Peyer's patch (tissue), 4 donors: ENCODE results near the gene BAZ1A.

Experiments used
- CTCF ChIP-seq, 6 experiments: fragments of 450-650 bp in 4 of 6; fragments of 200-600 bp in 2 of 6; sonication (generic) in 1 of 6; IDR thresholded peaks; one replicate each; pipeline ENCODE4 v1.5.1; 2017 to 2019; ENCODE audit warnings: antibody characterized with exemption in 6 of 6, mild to moderate bottlenecking in 3 of 6, moderate library complexity in 1 of 6
- POLR2A ChIP-seq, 2 donors: fragments of 450-650 bp; IDR thresholded peaks; one replicate each; pipeline ENCODE4 v1.5.1; 2017; ENCODE audit warnings: antibody characterized with exemption in 2 of 2, mild to moderate bottlenecking in 2 of 2, moderate library complexity in 2 of 2

- TF ChIP-seq CTCF (IDR thresholded peaks at IDR 0.05) (no peak), POLR2A (IDR thresholded peaks at IDR 0.05) (no peak)
Measured at GRCh38 chr14:34920339-34920738, 45.2 kb upstream of the BAZ1A start.
